Glutamatergic neuron (in vitro differentiated cells): Measurements from ENCODE around the gene PGLYRP4. TPM values are rescaled to one million over a fixed set of nuclear protein-coding genes. Genes with fewer than 3 reads are reported as not detected.

Experiments
- DNase-seq: peaks from one replicate; pipeline ENCODE4 v3.0.0; 2022
- H3K27ac Mint-ChIP-seq: one replicate; pipeline ENCODE4 v1.8.0; 2020; ENCODE audit warnings: mild to moderate bottlenecking, mixed read lengths, inconsistent platforms; ENCODE audit not compliant: unreplicated experiment
- H3K27me3 Mint-ChIP-seq: one replicate; pipeline ENCODE4 v1.8.0; 2020; ENCODE audit warnings: mild to moderate bottlenecking, moderate library complexity, mixed read lengths, inconsistent platforms; ENCODE audit not compliant: unreplicated experiment
- H3K36me3 Mint-ChIP-seq: one replicate; pipeline ENCODE4 v1.8.0; 2020; ENCODE audit warnings: mild to moderate bottlenecking, mixed read lengths, inconsistent platforms; ENCODE audit not compliant: unreplicated experiment
- H3K4me1 Mint-ChIP-seq: one replicate; pipeline ENCODE4 v1.8.0; 2020; ENCODE audit warnings: mild to moderate bottlenecking, low read depth, mixed read lengths, inconsistent platforms; ENCODE audit not compliant: unreplicated experiment
- H3K4me3 Mint-ChIP-seq: one replicate; pipeline ENCODE4 v1.8.0; 2020; ENCODE audit warnings: mild to moderate bottlenecking, mixed read lengths, inconsistent platforms; ENCODE audit not compliant: unreplicated experiment
- H3K9me3 Mint-ChIP-seq: one replicate; pipeline ENCODE4 v1.8.0; 2020; ENCODE audit warnings: mild to moderate bottlenecking, moderate library complexity, mixed read lengths, inconsistent platforms; ENCODE audit not compliant: unreplicated experiment
- total RNA-seq: library from RNA; stranded (reverse); fragmentation: NEBNext Ultra II Directional; extraction: Animal tissue kit (Norgen Biotek cat#: 25700); gene quantifications from one replicate; pipeline ENCODE4 v1.2.1, GENCODE V29; 2021; ENCODE audit not compliant: unreplicated experiment
- TF ChIP-seq, protein P1 (sequence below): fragments of 200-600 bp; sonication (generic); IDR thresholded peaks from one replicate; pipeline ENCODE4 v1.5.0; 2021; ENCODE audit not compliant: partially characterized antibody, unreplicated experiment

Gene PGLYRP4
- total RNA-seq, 1 donor from 2014 or later: not detected

GRCh38 chr1:153344718-153345025, 4.0 kb downstream of the PGLYRP4 start:
- H3K9me3 Mint-ChIP-seq: no peaks in the 10 kb centered on the region
- H3K36me3 Mint-ChIP-seq: peaks cover 7% of the 10 kb centered on the region
- H3K27me3 Mint-ChIP-seq: peaks cover 13% of the 10 kb centered on the region
- TF ChIP-seq, protein P1, sequence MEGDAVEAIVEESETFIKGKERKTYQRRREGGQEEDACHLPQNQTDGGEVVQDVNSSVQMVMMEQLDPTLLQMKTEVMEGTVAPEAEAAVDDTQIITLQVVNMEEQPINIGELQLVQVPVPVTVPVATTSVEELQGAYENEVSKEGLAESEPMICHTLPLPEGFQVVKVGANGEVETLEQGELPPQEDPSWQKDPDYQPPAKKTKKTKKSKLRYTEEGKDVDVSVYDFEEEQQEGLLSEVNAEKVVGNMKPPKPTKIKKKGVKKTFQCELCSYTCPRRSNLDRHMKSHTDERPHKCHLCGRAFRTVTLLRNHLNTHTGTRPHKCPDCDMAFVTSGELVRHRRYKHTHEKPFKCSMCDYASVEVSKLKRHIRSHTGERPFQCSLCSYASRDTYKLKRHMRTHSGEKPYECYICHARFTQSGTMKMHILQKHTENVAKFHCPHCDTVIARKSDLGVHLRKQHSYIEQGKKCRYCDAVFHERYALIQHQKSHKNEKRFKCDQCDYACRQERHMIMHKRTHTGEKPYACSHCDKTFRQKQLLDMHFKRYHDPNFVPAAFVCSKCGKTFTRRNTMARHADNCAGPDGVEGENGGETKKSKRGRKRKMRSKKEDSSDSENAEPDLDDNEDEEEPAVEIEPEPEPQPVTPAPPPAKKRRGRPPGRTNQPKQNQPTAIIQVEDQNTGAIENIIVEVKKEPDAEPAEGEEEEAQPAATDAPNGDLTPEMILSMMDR: no peak
- H3K27ac Mint-ChIP-seq: no peak overlapping the region
- no peak for DNase-seq
- H3K4me3 Mint-ChIP-seq: no peak overlapping the region
- H3K4me1 Mint-ChIP-seq: no peaks in the 10 kb centered on the region

GRCh38 chr1:153343811-153344717, 4.6 kb downstream of the PGLYRP4 start:
- H3K27ac Mint-ChIP-seq: no peak overlapping the region
- no peaks in the 10 kb centered on the region for H3K9me3 Mint-ChIP-seq
- H3K4me3 Mint-ChIP-seq: no peak overlapping the region
- TF ChIP-seq, protein P1: no peak
- DNase-seq: no peak
- H3K4me1 Mint-ChIP-seq: no peaks in the 10 kb centered on the region
- H3K36me3 Mint-ChIP-seq: peaks cover 7% of the 10 kb centered on the region
- peaks cover 12% of the 10 kb centered on the region for H3K27me3 Mint-ChIP-seq

GRCh38 chr1:153343040-153343681, 5.5 kb downstream of the PGLYRP4 start:
- Mint-ChIP-seq H3K27me3 (peaks cover 11% of the 10 kb centered on the region), H3K4me3 (no peak overlapping the region), H3K9me3 (no peaks in the 10 kb centered on the region), H3K36me3 (peaks cover 7% of the 10 kb centered on the region), H3K4me1 (no peaks in the 10 kb centered on the region), H3K27ac (no peak overlapping the region)
- no peak for DNase-seq
- TF ChIP-seq, protein P1: no peak

- TF ChIP-seq, protein P1: no peak
- no peak overlapping the region for H3K4me3 Mint-ChIP-seq
- no peaks in the 10 kb centered on the region for H3K9me3 Mint-ChIP-seq
- H3K36me3 Mint-ChIP-seq: peaks cover 7% of the 10 kb centered on the region
- no peak overlapping the region for H3K27ac Mint-ChIP-seq
- peaks cover 7% of the 10 kb centered on the region for H3K27me3 Mint-ChIP-seq
- DNase-seq: no peak
- H3K4me1 Mint-ChIP-seq: no peaks in the 10 kb centered on the region
Observed at GRCh38 chr1:153342178-153342577, 6.5 kb downstream of the PGLYRP4 start.

DNA sequence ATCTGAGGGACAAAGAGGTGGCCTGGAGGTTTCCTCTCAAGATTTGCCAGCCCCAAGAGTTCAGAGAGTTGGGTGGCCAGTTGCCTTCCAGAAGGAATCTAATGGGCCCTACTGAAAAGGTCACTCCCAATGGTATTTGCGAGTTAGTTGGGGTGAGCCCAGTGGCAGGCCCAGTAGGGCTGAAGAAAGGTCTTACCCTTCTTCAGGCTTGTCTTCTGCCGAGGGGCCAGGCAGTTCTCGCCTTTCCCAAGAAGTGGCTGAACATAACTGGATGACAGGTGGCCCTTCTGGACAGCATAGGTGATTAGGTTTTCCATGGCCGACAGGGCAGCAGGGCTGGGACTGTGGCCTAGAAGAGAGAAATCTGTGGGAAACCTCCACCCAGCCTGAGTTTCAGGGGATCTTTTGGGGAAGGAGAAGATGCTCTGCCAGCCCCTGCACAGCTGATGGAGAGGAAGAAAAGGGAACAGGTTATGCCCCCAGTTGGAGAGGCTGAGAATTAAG, 7.2 kb downstream of the PGLYRP4 start:
- no peak for DNase-seq
- H3K4me1 Mint-ChIP-seq: no peaks in the 10 kb centered on the region
- H3K4me3 Mint-ChIP-seq: no peak overlapping the region
- H3K36me3 Mint-ChIP-seq: peaks cover 7% of the 10 kb centered on the region
- H3K27me3 Mint-ChIP-seq: peaks cover 7% of the 10 kb centered on the region
- no peak overlapping the region for H3K27ac Mint-ChIP-seq
- no peaks in the 10 kb centered on the region for H3K9me3 Mint-ChIP-seq
- TF ChIP-seq, protein P1: no peak
